ENCODE data around the gene FAM149B1. TPM values are rescaled to one million over a fixed set of nuclear protein-coding genes. Genes with fewer than 3 reads are reported as not detected.
A peak's percentile ranks its signal among the peaks of the same experiment; 100 is the strongest.

The FAM149B1 gene
- total and polyA plus RNA-seq, 2 of the 13 experiments (the other 11 are each of a cell fraction or from before 2014, with no cell fraction given) = 9.3 to 16.8 TPM

DNA sequence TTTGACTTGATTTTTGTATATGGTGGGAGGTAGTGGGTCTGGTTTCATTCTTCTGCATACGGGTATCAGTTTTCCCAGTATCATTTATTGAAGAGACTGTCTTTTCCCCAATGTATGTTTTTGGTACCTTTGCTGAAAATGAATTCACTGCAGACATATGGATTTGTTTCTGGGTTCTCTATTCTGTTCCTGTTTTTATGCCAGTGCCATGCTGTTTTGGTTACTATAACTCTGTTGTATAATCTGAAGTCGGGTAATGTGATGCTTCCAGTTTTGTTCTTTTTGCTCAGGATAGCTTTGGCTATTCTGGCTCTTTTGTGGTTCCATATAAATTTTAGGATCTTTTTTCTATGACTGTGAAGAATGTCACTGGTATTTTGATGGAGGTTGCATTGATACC, 947 bp upstream of the FAM149B1 start:
- intact Hi-C loops (cut with micrococcal nuclease; ENCODE audit: unreplicated experiment) = no loop called here
- in situ Hi-C loops (cut with HindIII; ENCODE audit: extremely low pct_ligation_motif_present, low pct_unique_long_range_greater_than_20kb) = no loop called here
- Histone ChIP-seq H3K9me3 (ENCODE audit: low read length) (no peaks in the 10 kb centered on the region), H3K27me3 (ENCODE audit: control insufficient read depth in 1 of 2, insufficient read depth in 2 of 2, low read length in 2 of 2) (no peaks in the 10 kb centered on the region; a peak in 1 of 5 replicates), H3K27ac (ENCODE audit: extremely low read length, insufficient read depth, low read length) (no peak overlapping the region), H3K9ac (ENCODE audit: insufficient read depth, low read depth, low read length) (peak overlapping the region; percentile 93), H4K20me1 (ENCODE audit: insufficient read depth, low read length) (no peaks in the 10 kb centered on the region), H3K36me3 (replicated peaks in 1 of 2; ENCODE audit: control insufficient read depth in 1 of 2, insufficient read depth in 2 of 2, low read length in 2 of 2) (peaks cover 2 to 23% of the 10 kb centered on the region in 2 experiments; a peak in 4 of 5 replicates), H3K4me3 (replicated peaks in 1 of 3; ENCODE audit: insufficient read depth in 1 of 3, low read depth in 2 of 3, low read length in 3 of 3) (peak overlapping the region; percentile 80 to 89 (median 84); a peak in 5 of 6 replicates), H3K4me2 (ENCODE audit: low read depth, low read length) (peak overlapping the region; percentile 63), H3K4me1 (ENCODE audit: insufficient read depth, low read length) (peaks cover 20% of the 10 kb centered on the region), H2AFZ (ENCODE audit: low read length) (no peak overlapping the region), H3K79me2 (ENCODE audit: insufficient read depth, low read length) (peaks cover 49% of the 10 kb centered on the region)
- 43% methylated on average over 2 of the region's 2 CpGs for WGBS (ENCODE audit: low lambda C conversion rate)
- ATAC-seq (no peak), FAIRE-seq (no peak), DNase-seq (ENCODE audit: low spot score) (no peak)
- CTCF ChIA-PET (ENCODE audit: low intra/inter-chr PET ratio, low total read pairs) = no interaction called here
- POLR2A ChIA-PET = interaction anchor here (2.1 kb wide), 1 partner anchor 56 kb away, joined by 16 read pairs; the partner anchor contains the start of gene NUDT13
- TSS peak; percentile 74 for BruUV-seq (replicated peaks)
- TF ChIP-seq ASH2L (IDR thresholded peaks at IDR 0.05; ENCODE audit: insufficient read length, low read depth, low read length) (no peak), PLRG1 (conservative IDR thresholded peaks at IDR 0.05) (no peak), MAFF (IDR thresholded peaks at IDR 0.05; ENCODE audit: low read depth, low read length) (no peak), ZNF343 (CRISPR knock-in tag; IDR thresholded peaks at IDR 0.05) (no peak), ATM (IDR thresholded peaks at IDR 0.05; ENCODE audit: borderline replicate concordance) (no peak), CTCF (CRISPR knock-in tag; IDR thresholded peaks at IDR 0.05) (no peak), HNRNPL (IDR thresholded peaks at IDR 0.05; ENCODE audit: low read depth, low read length) (no peak), MIXL1 (CRISPR knock-in tag; IDR thresholded peaks at IDR 0.05) (no peak), JARID2 (CRISPR knock-in tag; IDR thresholded peaks at IDR 0.05; ENCODE audit: insufficient replicate concordance) (no peak), CCAR2 (optimal IDR thresholded peaks at IDR 0.05; ENCODE audit: low read depth, low read length) (no peak)
- TF ChIP-seq, protein P1, sequence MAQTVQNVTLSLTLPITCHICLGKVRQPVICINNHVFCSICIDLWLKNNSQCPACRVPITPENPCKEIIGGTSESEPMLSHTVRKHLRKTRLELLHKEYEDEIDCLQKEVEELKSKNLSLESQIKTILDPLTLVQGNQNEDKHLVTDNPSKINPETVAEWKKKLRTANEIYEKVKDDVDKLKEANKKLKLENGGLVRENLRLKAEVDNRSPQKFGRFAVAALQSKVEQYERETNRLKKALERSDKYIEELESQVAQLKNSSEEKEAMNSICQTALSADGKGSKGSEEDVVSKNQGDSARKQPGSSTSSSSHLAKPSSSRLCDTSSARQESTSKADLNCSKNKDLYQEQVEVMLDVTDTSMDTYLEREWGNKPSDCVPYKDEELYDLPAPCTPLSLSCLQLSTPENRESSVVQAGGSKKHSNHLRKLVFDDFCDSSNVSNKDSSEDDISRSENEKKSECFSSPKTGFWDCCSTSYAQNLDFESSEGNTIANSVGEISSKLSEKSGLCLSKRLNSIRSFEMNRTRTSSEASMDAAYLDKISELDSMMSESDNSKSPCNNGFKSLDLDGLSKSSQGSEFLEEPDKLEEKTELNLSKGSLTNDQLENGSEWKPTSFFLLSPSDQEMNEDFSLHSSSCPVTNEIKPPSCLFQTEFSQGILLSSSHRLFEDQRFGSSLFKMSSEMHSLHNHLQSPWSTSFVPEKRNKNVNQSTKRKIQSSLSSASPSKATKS (CRISPR knock-in tag; IDR thresholded peaks at IDR 0.05) = no peak
- TF ChIP-seq, protein P2, sequence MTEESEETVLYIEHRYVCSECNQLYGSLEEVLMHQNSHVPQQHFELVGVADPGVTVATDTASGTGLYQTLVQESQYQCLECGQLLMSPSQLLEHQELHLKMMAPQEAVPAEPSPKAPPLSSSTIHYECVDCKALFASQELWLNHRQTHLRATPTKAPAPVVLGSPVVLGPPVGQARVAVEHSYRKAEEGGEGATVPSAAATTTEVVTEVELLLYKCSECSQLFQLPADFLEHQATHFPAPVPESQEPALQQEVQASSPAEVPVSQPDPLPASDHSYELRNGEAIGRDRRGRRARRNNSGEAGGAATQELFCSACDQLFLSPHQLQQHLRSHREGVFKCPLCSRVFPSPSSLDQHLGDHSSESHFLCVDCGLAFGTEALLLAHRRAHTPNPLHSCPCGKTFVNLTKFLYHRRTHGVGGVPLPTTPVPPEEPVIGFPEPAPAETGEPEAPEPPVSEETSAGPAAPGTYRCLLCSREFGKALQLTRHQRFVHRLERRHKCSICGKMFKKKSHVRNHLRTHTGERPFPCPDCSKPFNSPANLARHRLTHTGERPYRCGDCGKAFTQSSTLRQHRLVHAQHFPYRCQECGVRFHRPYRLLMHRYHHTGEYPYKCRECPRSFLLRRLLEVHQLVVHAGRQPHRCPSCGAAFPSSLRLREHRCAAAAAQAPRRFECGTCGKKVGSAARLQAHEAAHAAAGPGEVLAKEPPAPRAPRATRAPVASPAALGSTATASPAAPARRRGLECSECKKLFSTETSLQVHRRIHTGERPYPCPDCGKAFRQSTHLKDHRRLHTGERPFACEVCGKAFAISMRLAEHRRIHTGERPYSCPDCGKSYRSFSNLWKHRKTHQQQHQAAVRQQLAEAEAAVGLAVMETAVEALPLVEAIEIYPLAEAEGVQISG (CRISPR knock-in tag; IDR thresholded peaks at IDR 0.05) = no peak
- TF ChIP-seq, protein P3, sequence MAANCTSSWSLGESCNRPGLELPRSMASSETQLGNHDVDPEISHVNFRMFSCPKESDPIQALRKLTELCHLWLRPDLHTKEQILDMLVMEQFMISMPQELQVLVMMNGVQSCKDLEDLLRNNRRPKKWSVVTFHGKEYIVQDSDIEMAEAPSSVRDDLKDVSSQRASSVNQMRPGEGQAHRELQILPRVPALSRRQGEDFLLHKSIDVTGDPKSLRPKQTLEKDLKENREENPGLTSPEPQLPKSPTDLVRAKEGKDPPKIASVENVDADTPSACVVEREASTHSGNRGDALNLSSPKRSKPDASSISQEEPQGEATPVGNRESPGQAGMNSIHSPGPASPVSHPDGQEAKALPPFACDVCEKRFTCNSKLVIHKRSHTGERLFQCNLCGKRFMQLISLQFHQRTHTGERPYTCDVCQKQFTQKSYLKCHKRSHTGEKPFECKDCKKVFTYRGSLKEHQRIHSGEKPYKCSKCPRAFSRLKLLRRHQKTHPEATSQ (CRISPR knock-in tag; IDR thresholded peaks at IDR 0.05; ENCODE audit: borderline replicate concordance) = no peak
- TF ChIP-seq, protein P4, sequence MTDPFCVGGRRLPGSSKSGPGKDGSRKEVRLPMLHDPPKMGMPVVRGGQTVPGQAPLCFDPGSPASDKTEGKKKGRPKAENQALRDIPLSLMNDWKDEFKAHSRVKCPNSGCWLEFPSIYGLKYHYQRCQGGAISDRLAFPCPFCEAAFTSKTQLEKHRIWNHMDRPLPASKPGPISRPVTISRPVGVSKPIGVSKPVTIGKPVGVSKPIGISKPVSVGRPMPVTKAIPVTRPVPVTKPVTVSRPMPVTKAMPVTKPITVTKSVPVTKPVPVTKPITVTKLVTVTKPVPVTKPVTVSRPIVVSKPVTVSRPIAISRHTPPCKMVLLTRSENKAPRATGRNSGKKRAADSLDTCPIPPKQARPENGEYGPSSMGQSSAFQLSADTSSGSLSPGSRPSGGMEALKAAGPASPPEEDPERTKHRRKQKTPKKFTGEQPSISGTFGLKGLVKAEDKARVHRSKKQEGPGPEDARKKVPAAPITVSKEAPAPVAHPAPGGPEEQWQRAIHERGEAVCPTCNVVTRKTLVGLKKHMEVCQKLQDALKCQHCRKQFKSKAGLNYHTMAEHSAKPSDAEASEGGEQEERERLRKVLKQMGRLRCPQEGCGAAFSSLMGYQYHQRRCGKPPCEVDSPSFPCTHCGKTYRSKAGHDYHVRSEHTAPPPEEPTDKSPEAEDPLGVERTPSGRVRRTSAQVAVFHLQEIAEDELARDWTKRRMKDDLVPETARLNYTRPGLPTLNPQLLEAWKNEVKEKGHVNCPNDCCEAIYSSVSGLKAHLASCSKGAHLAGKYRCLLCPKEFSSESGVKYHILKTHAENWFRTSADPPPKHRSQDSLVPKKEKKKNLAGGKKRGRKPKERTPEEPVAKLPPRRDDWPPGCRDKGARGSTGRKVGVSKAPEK (CRISPR knock-in tag; IDR thresholded peaks at IDR 0.05; ENCODE audit: borderline replicate concordance) = no peak

Data from HepG2 (cell line).